Naive thymus-derived CD4-positive, alpha-beta T cell (primary cell): ENCODE results near the gene CCDC190. TPM values are rescaled to one million over a fixed set of nuclear protein-coding genes. Genes with fewer than 3 reads are reported as not detected.

Experiments
- ATAC-seq: fragments of 150-1000 bp; cut with Tn5 transposase; 2 replicates; pipeline ENCODE4 v1.10.0; 2021; ENCODE audit warnings: mild to moderate bottlenecking, moderate library complexity
- CTCF ChIA-PET: fragments of 350-600 bp; sonication (Branson Sonifier 250); formaldehyde crosslinking; loops from one replicate; lab custom pipeline; 2021; ENCODE audit warnings: antibody characterized with exemption; lab: Charles Lee
- POLR2A ChIA-PET: fragments of 350-600 bp; sonication (Branson Sonifier 250); formaldehyde crosslinking; loops from one replicate; lab custom pipeline; 2021; ENCODE audit warnings: antibody characterized with exemption, inconsistent platforms; lab: Charles Lee
- DNase-seq, 9 donors: peaks; one replicate each; pipeline versions ENCODE4 v3.0.0 to v3.0.0-alpha.2; 2020 to 2022; ENCODE audit warnings: mixed read lengths in 1 of 9
- H3K27ac ChIP-seq: one replicate; pipeline ENCODE4 v1.7.0; 2013; ENCODE audit warnings: mild to moderate bottlenecking, low read depth, low read length, moderate library complexity
- H3K27me3 ChIP-seq, 2 donors: one replicate each; pipeline ENCODE4 v1.7.0; 2013; ENCODE audit warnings: low read length in 2 of 2, mild to moderate bottlenecking in 2 of 2, moderate library complexity in 2 of 2; ENCODE audit not compliant: control insufficient read depth in 2 of 2, insufficient read depth in 2 of 2
- H3K36me3 ChIP-seq, 3 experiments: 1 replicate in 2 of 3; 2 replicates in 1 of 3; pipeline ENCODE4 v1.7.0; 2013; ENCODE audit warnings: low read length in 3 of 3, mild to moderate bottlenecking in 3 of 3, moderate library complexity in 1 of 3; ENCODE audit not compliant: insufficient read depth in 3 of 3, control insufficient read depth in 2 of 3
- H3K4me1 ChIP-seq, 2 donors: one replicate each; pipeline ENCODE4 v1.7.0; 2013; ENCODE audit warnings: low read length in 2 of 2, mild to moderate bottlenecking in 2 of 2, moderate library complexity in 1 of 2; ENCODE audit not compliant: control insufficient read depth in 2 of 2, insufficient read depth in 2 of 2
- H3K4me3 ChIP-seq: 2 replicates; pipeline ENCODE4 v1.7.0; 2013; ENCODE audit warnings: mild to moderate bottlenecking, low read length
- H3K9me3 ChIP-seq, 3 experiments: 1 replicate in 2 of 3; 2 replicates in 1 of 3; pipeline ENCODE4 v1.7.0; 2013; ENCODE audit warnings: low read length in 3 of 3; ENCODE audit not compliant: control insufficient read depth in 2 of 3
- H3K27ac Mint-ChIP-seq, 9 donors: one replicate each; pipeline ENCODE4 v1.8.0; 2020 to 2022; ENCODE audit warnings: mixed read lengths in 9 of 9, mild to moderate bottlenecking in 8 of 9, moderate library complexity in 5 of 9, inconsistent platforms in 2 of 9
- H3K27me3 Mint-ChIP-seq, 5 donors: one replicate each; pipeline ENCODE4 v1.8.0; 2021 to 2022; ENCODE audit warnings: mixed read lengths in 5 of 5, mild to moderate bottlenecking in 1 of 5
- H3K36me3 Mint-ChIP-seq, 5 donors: one replicate each; pipeline ENCODE4 v1.8.0; 2020 to 2022; ENCODE audit warnings: mixed read lengths in 5 of 5, mild to moderate bottlenecking in 3 of 5, inconsistent platforms in 1 of 5
- H3K4me1 Mint-ChIP-seq, 7 donors: one replicate each; pipeline ENCODE4 v1.8.0; 2020 to 2022; ENCODE audit warnings: mixed read lengths in 7 of 7, mild to moderate bottlenecking in 3 of 7, inconsistent platforms in 1 of 7
- H3K4me3 Mint-ChIP-seq, 10 donors: one replicate each; pipeline ENCODE4 v1.8.0; 2020 to 2022; ENCODE audit warnings: mild to moderate bottlenecking in 10 of 10, mixed read lengths in 10 of 10, moderate library complexity in 6 of 10, inconsistent platforms in 2 of 10
- H3K9me3 Mint-ChIP-seq, 11 donors: one replicate each; pipeline ENCODE4 v1.8.0; 2020 to 2022; ENCODE audit warnings: mixed read lengths in 11 of 11, mild to moderate bottlenecking in 4 of 11, inconsistent platforms in 1 of 11, moderate library complexity in 1 of 11
- intact Hi-C, 2 donors: fragments of 100-400 bp; cut with micrococcal nuclease; formaldehyde crosslinking; loops; one replicate each; pipeline ENCODE4 v1.15.1; 2023
- polyA plus RNA-seq, 2 donors: library from polyadenylated mRNA; unstranded; fragments of 300-500 nt; fragmentation: Illumina TruSeq; gene quantifications; one replicate each; pipeline ENCODE4 v1.2.3, GENCODE V29; 2021
- total RNA-seq, 6 experiments: library from RNA in 5 of 6; stranded (reverse) in 5 of 6; gene quantifications; 1 replicate in 5 of 6; 2 replicates in 1 of 6; pipeline ENCODE4 v1.2.3 and lab custom pipeline; 2021 to 2026

The CCDC190 gene
- total and polyA plus RNA-seq, 7 experiments from 2014 or later: not detected

DNA sequence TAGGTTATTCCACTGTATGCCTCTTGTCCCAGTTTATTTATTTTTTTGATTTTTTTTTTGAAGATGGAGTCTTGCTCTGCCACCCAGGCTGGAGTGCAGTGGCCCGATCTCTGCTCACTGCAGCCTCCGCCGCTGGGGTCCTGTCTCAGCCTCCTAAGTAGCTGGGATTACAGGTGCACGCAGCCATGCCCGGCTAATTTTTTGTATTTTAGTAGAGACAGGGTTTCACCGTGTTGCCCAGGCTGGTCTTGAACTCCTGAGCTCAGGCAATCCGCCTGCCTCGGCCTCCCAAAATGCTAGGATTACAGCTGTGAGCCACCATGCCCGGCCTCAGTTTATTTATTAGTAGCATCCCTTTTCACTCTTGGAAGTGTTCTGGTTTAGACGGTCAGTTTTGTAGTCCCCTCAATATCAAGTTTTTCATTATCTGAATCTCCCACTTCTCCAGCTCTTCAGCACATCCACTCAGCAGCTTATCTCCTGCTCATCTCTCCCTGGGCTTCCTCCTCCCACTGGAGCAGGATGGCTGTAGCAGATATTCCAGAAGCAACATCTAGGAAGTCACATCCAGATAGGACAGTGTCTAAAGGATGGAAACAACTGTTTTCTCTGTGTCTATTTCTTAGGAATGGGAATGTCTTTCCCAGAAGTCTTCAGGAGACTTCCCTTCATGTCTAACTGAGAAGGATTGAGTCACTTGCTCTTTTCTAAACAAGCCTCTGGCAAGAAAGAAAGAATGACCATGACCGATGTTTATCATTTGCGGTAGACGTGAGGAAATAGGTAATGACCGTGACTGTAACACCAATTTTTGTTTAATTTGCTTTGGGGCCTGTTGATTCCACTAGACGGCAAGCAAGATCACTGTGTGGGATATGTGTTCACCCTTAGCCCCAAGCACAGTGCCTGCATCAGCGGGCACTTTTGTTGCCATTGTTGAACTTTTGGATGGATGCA is 14.4 kb downstream of the CCDC190 start:
- H3K4me1 ChIP-seq: no peaks in the 10 kb centered on the region
- Mint-ChIP-seq H3K36me3 (no peaks in the 10 kb centered on the region), H3K4me3 (no peak overlapping the region), H3K4me1 (no peaks in the 10 kb centered on the region), H3K27me3 (peaks cover 8 to 33% (median 22%) of the 10 kb centered on the region in 5 donors), H3K27ac (no peak overlapping the region), H3K9me3 (no peaks in the 10 kb centered on the region)
- POLR2A ChIA-PET: no interaction called here
- H3K9me3 ChIP-seq: no peaks in the 10 kb centered on the region
- H3K27me3 ChIP-seq: no peaks in the 10 kb centered on the region
- H3K36me3 ChIP-seq: no peaks in the 10 kb centered on the region
- CTCF ChIA-PET: interaction anchor here (0.7 to 3.6 kb wide), 2 partner anchors 9 to 470 kb away, joined by 3 to 28 read pairs; no protein-coding TSS in a partner anchor
- intact Hi-C loops: no loop called here
- no peak for ATAC-seq
- no peak overlapping the region for H3K4me3 ChIP-seq
- DNase-seq: no peak
- no peak overlapping the region for H3K27ac ChIP-seq

DNA sequence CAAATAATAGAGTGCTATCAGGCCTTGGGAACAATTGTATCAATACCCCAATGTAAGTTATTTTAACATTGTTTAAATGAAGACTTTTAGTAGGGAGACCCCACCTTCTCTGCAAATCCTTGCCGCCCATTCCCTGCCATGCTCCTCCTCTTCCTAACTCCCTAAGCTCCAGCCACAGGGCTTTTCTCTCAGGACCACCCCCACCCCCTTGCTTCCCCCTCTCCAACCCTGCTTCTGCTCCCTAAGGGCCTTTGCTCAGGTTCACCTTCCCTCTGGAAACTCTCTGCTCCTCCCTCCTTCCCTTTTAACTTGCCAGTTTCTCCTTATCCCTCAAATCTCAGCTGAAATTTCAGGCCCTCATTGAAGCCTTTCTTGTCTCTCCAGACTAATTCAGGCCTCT is 16.8 kb downstream of the CCDC190 start:
- Mint-ChIP-seq H3K27me3 (peaks cover 6 to 29% (median 21%) of the 10 kb centered on the region in 5 donors), H3K9me3 (peaks cover 0 to 12% (median 3%) of the 10 kb centered on the region in 11 donors), H3K27ac (no peak overlapping the region), H3K4me3 (no peak overlapping the region), H3K36me3 (peaks cover 0 to 4% (median 0%) of the 10 kb centered on the region in 5 donors), H3K4me1 (no peaks in the 10 kb centered on the region)
- Histone ChIP-seq H3K36me3 (no peaks in the 10 kb centered on the region), H3K27ac (no peak overlapping the region), H3K4me3 (no peak overlapping the region), H3K4me1 (no peaks in the 10 kb centered on the region), H3K9me3 (peaks cover 0 to 5% (median 0%) of the 10 kb centered on the region in 3 experiments), H3K27me3 (no peaks in the 10 kb centered on the region)
- ChIA-PET CTCF (no interaction called here), POLR2A (no interaction called here)
- intact Hi-C loops: no loop called here
- no peak for ATAC-seq
- no peak for DNase-seq

DNA sequence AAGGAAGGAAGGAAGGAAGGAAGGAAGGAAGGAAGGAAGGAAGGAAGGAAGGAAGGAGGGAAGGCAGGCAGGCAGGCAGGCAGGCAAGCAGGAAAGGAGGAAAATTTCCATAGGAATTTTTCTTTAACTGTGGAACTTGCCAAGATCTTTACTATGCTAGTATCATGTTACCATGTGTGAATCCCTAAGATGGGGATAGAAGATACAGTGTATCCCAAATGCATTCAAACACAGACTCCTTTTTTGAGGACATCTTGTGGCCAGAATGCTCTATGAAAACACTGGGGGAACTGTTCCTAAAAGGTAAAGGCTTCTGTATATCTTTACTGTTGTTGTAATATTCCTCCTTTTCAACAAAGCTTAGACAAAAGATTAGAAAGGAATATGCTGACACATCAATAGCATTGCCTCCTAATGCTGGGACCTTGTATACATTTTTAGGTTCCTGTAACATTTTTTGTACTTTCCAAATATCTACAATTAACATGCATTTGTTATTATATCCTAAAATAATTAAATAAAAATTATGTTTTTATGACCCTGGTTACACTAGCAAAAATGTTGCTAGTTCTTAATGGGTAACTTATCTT is 20.6 kb downstream of the CCDC190 start:
- DNase-seq: no peak
- Histone ChIP-seq H3K9me3 (peaks cover 0 to 13% (median 0%) of the 10 kb centered on the region in 3 experiments), H3K27me3 (no peaks in the 10 kb centered on the region), H3K4me3 (no peak overlapping the region), H3K27ac (no peak overlapping the region), H3K4me1 (no peaks in the 10 kb centered on the region), H3K36me3 (no peaks in the 10 kb centered on the region)
- H3K9me3 Mint-ChIP-seq: peaks cover 0 to 24% (median 14%) of the 10 kb centered on the region in 11 donors
- CTCF ChIA-PET: no interaction called here
- intact Hi-C loops: no loop called here
- H3K36me3 Mint-ChIP-seq: peaks cover 0 to 11% (median 5%) of the 10 kb centered on the region in 5 donors
- H3K27ac Mint-ChIP-seq: no peak overlapping the region
- peaks cover 11 to 30% (median 19%) of the 10 kb centered on the region in 5 donors for H3K27me3 Mint-ChIP-seq
- POLR2A ChIA-PET: no interaction called here
- H3K4me1 Mint-ChIP-seq: peaks cover 0 to 9% (median 0%) of the 10 kb centered on the region in 7 donors
- no peak overlapping the region for H3K4me3 Mint-ChIP-seq
- ATAC-seq: no peak

DNA sequence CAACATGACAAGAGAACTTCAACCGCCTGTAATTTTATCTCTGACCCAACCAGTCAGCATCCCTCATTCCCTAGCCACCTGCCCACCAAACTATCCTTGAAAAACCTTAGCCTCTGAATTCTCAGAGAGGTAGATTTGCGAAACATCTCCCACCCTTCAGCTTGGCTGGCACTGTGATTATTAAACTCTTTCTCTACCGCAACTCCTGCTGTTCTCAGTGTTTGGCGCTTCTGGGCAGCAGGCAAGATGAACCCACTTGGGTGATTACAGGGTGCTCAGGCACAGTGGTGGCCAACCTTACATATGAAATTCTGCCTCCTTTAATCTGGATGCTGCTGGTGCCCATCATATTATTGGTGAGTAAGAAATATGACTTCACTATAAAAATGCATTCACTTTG is 22.1 kb downstream of the CCDC190 start:
- Mint-ChIP-seq H3K4me3 (peak overlapping the region in 1 of 10 donors; percentile 22), H3K27ac (peak overlapping the region in 1 of 9 donors; percentile 57), H3K36me3 (peaks cover 0 to 16% (median 5%) of the 10 kb centered on the region in 5 donors), H3K4me1 (peaks cover 0 to 23% (median 0%) of the 10 kb centered on the region in 7 donors), H3K9me3 (peaks cover 0 to 25% (median 14%) of the 10 kb centered on the region in 11 donors), H3K27me3 (peaks cover 11 to 26% (median 19%) of the 10 kb centered on the region in 5 donors)
- Histone ChIP-seq H3K9me3 (peaks cover 0 to 13% (median 0%) of the 10 kb centered on the region in 3 experiments), H3K27me3 (no peaks in the 10 kb centered on the region), H3K4me3 (no peak overlapping the region), H3K36me3 (no peaks in the 10 kb centered on the region), H3K4me1 (no peaks in the 10 kb centered on the region), H3K27ac (no peak overlapping the region)
- intact Hi-C loops: no loop called here
- DNase-seq (no peak), ATAC-seq (no peak)
- ChIA-PET POLR2A (no interaction called here), CTCF (no interaction called here)

DNA sequence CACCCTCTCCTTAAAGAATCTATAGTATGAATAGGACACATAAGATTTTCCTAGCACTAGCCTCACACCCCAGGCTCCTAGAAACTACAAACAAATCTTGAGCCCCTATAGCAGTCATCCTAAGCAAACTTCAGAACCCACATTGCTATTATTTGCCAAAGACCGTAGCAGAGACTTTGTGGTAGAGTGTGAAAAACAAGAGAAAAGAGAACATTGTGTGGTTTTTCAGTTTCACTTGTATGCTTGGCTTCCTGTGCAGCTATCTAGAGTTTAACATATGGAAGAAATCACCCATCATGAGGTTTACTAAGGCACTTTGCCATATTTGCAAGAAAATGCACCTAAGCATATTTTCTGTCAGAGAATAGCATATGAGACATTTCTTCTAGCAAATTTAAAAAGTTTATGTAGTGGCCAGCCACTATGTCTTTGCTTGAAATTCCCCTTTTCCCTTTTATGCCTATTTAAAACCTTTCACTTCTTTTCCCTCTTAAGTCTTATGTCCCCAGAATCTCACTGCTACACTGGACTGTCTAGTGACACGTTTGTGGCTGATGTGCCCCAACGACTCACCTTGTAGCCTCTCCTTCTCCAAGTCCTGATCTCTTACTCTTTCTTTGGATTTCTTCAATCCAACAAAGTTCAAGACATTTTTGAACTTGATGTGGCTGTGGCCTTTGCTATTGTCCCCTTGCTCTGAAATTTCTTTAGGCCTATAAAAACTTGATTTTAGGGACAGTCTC is 25.6 kb downstream of the CCDC190 start:
- Mint-ChIP-seq H3K4me3 (no peak overlapping the region), H3K27me3 (peaks cover 9 to 28% (median 12%) of the 10 kb centered on the region in 5 donors), H3K36me3 (peaks cover 0 to 19% (median 5%) of the 10 kb centered on the region in 5 donors), H3K27ac (peak overlapping the region in 1 of 9 donors; percentile 4), H3K4me1 (peaks cover 0 to 30% (median 0%) of the 10 kb centered on the region in 7 donors), H3K9me3 (peaks cover 0 to 31% (median 14%) of the 10 kb centered on the region in 11 donors)
- ATAC-seq (no peak), DNase-seq (no peak)
- no peaks in the 10 kb centered on the region for H3K27me3 ChIP-seq
- ChIA-PET CTCF (no interaction called here), POLR2A (no interaction called here)
- no peak overlapping the region for H3K4me3 ChIP-seq
- intact Hi-C loops: no loop called here
- peaks cover 0 to 13% (median 0%) of the 10 kb centered on the region in 3 experiments for H3K9me3 ChIP-seq
- H3K4me1 ChIP-seq: no peaks in the 10 kb centered on the region
- no peaks in the 10 kb centered on the region for H3K36me3 ChIP-seq
- H3K27ac ChIP-seq: no peak overlapping the region

DNA sequence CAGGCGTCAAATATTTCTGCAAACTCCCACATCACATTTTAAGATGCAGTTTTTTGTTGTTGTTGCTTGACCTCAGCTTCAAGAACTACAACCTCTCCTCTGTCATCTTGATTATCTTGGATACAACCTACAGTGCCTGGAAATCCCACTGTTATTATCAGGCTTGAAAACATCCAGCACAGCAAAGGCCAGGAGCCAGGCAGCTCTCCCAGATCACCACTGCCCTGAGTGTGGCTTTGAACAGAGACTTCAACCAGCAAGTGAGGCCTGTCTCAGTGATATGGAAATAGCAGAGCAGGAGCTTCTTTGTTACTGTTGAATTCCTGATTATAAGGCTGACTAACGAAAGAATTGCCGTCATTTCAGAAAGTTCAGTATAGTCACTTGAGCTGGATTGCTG is 28.5 kb downstream of the CCDC190 start:
- Mint-ChIP-seq H3K36me3 (peaks cover 0 to 16% (median 0%) of the 10 kb centered on the region in 5 donors), H3K9me3 (peaks cover 0 to 20% (median 0%) of the 10 kb centered on the region in 11 donors), H3K4me3 (no peak overlapping the region), H3K27me3 (peaks cover 0 to 38% (median 20%) of the 10 kb centered on the region in 5 donors), H3K27ac (no peak overlapping the region), H3K4me1 (peaks cover 0 to 30% (median 0%) of the 10 kb centered on the region in 7 donors)
- H3K27me3 ChIP-seq: no peaks in the 10 kb centered on the region
- no peaks in the 10 kb centered on the region for H3K36me3 ChIP-seq
- no peaks in the 10 kb centered on the region for H3K4me1 ChIP-seq
- ATAC-seq (no peak), DNase-seq (no peak)
- CTCF ChIA-PET: no interaction called here
- POLR2A ChIA-PET: no interaction called here
- no peak overlapping the region for H3K4me3 ChIP-seq
- intact Hi-C loops: no loop called here
- H3K9me3 ChIP-seq: no peaks in the 10 kb centered on the region
- no peak overlapping the region for H3K27ac ChIP-seq
